ENCODE data around the gene KRTAP10-5. TPM values are rescaled to one million over a fixed set of nuclear protein-coding genes. Genes with fewer than 3 reads are reported as not detected.

The KRTAP10-5 gene
- polyA plus RNA-seq, 1 donor: not detected

DNA sequence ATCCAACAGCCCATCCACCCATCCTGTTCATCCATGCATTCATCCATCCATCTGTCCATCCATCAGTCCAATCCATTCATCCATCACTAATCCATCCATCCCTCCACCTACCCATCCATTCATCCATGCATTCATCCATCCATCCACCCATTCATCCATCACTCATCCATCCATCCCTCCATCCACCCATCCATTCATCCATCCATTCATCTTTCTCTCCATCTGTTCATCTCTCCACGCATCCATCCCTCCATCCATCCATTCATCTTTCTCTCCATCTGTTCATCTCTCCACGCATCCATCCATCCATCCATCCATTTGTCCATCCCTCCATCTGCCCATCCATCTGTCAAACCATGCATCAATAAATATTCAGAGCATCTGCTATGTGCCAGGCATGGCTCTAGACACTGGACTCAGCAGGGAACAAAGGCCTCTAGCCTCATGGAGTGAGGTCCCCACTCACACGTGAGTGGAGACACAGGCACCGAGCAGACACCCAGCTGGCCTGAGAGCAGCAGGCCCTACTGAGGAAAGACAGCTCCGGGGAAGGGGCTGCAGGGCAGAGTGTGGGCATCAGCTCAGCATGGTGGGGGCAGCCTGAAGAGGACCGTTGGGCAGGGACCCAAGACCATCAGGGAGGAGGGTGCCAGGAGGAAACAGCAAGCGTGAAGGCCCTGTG is 50.0 kb downstream of the KRTAP10-5 start:
- no peak for DNase-seq (ENCODE audit: low read depth)

DNA sequence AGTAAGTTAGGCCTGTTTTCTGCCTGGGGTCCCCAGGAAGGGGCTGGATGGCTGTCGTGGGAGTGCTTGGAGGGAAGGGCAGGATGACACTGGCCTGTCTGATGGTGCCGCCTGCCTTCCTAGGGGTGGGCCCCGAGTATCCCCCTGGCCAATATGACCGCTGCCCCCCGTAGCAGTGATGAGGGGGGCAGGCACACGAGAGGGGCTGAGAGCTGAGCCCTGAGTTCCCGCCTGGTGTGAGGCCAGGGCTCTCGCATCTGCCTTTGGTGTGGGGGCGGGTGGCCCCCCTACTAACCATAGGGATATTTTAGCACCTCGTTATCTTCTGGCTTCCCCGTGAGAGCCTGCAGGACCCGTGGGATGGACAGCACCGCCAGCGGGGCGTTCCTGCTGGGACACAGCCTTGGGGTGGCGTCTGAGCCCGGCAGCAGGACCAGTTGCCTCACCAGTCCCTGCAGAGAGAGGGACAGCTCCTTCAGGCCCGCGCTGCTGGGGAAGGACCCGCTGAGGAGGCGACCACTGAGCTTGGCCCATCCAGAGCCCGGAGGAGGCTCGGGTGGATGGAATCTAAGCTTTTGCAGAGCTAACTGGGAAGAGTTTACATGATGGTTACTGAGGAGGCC is 50.8 kb downstream of the KRTAP10-5 start:
- no peak for DNase-seq (ENCODE audit: low read depth)

Other genes with a start within 250 kb of the KRTAP10-5 start
- gene CFAP410, start 241.2 kb downstream of the KRTAP10-5 start, polyA plus RNA-seq (ENCODE audit: insufficient read length): 16.5 TPM
- 1.5 TPM for gene TRPM2, start 227.0 kb downstream of the KRTAP10-5 start, polyA plus RNA-seq (ENCODE audit: insufficient read length)
- 2.2 TPM for gene LRRC3, start 125.1 kb downstream of the KRTAP10-5 start, polyA plus RNA-seq (ENCODE audit: insufficient read length)
- gene KRTAP10-1, start 40.4 kb downstream of the KRTAP10-5 start, polyA plus RNA-seq (ENCODE audit: insufficient read length): not detected
- not detected for gene KRTAP10-2, start 29.1 kb downstream of the KRTAP10-5 start, polyA plus RNA-seq (ENCODE audit: insufficient read length)
- not detected for gene KRTAP10-3, start 21.8 kb downstream of the KRTAP10-5 start, polyA plus RNA-seq (ENCODE audit: insufficient read length)
- gene KRTAP10-4, start 6.9 kb downstream of the KRTAP10-5 start, polyA plus RNA-seq (ENCODE audit: insufficient read length): not detected
- gene KRTAP10-6, start 11.9 kb upstream of the KRTAP10-5 start, polyA plus RNA-seq (ENCODE audit: insufficient read length): not detected
- gene KRTAP10-7, start 20.0 kb upstream of the KRTAP10-5 start, polyA plus RNA-seq (ENCODE audit: insufficient read length): not detected
- not detected for gene KRTAP10-8, start 31.5 kb upstream of the KRTAP10-5 start, polyA plus RNA-seq (ENCODE audit: insufficient read length)
- not detected for gene KRTAP10-9, start 46.5 kb upstream of the KRTAP10-5 start, polyA plus RNA-seq (ENCODE audit: insufficient read length)
- not detected for gene KRTAP10-10, start 56.8 kb upstream of the KRTAP10-5 start, polyA plus RNA-seq (ENCODE audit: insufficient read length)
- not detected for gene KRTAP10-11, start 65.8 kb upstream of the KRTAP10-5 start, polyA plus RNA-seq (ENCODE audit: insufficient read length)
- gene KRTAP12-4, start 74.1 kb upstream of the KRTAP10-5 start, polyA plus RNA-seq (ENCODE audit: insufficient read length): not detected
- gene KRTAP12-3, start 77.3 kb upstream of the KRTAP10-5 start, polyA plus RNA-seq (ENCODE audit: insufficient read length): not detected
- not detected for gene KRTAP12-2, start 86.3 kb upstream of the KRTAP10-5 start, polyA plus RNA-seq (ENCODE audit: insufficient read length)
- gene KRTAP12-1, start 101.6 kb upstream of the KRTAP10-5 start, polyA plus RNA-seq (ENCODE audit: insufficient read length): not detected
- not detected for gene KRTAP10-12, start 116.6 kb upstream of the KRTAP10-5 start, polyA plus RNA-seq (ENCODE audit: insufficient read length)
- 0.13 TPM for gene TSPEAR, start 131.0 kb upstream of the KRTAP10-5 start, polyA plus RNA-seq (ENCODE audit: insufficient read length)
- gene UBE2G2, start 221.2 kb upstream of the KRTAP10-5 start, polyA plus RNA-seq (ENCODE audit: insufficient read length): 93.3 TPM
- gene SUMO3, start 237.5 kb upstream of the KRTAP10-5 start, polyA plus RNA-seq (ENCODE audit: insufficient read length): 60.2 TPM